HG03378 (cell line): ENCODE data around the gene RIGI.
"Not testable (repeated sequence)": the region's sequence is repeated elsewhere in the genome, so short reads cannot be mapped to it uniquely, and the experiment has no call there.

Experiments used
- ATAC-seq: cut with Tn5 transposase; IDR thresholded peaks from one replicate; pipeline ENCODE4 v1.9.1; 2021; ENCODE audit warnings: mild to moderate bottlenecking, moderate library complexity; ENCODE audit not compliant: unreplicated experiment

Gene RIGI

GRCh38 chr9:32533336-32533735, 7.3 kb upstream of the RIGI start:
- no peak for ATAC-seq

DNA sequence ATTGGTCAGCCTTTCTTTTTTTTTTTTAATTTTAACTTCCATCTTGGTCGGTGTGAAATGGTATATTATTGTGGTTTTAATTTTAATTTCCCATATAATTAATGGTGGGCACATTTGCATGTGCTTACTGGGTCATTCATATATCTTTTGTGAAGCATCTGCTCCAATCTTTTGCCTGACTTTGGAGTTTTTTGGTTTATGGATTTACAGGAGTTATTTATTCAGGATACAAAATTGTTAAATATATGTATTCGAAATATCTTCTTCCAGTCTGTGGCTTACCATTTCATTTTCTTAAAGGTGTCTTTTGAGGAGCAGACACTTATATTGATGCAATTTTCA, 682 bp upstream of the RIGI start:
- no peak for ATAC-seq

DNA sequence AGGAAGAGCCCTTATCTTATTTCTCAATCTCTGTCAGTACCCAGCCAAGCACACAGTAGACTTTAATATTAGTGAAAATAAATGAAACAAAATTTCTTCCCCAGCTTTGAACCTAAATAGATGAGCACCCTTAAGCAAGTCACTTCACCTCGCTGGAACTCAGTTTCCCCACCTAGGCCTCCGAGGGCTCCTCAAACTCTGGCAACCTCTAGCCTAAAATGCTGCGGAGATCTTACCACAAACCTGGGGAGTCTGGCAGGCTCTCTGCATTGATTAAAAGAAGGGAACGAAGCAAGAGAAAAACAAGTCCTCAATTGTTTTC, 326 bp downstream of the RIGI start:
- peak; percentile 10 for ATAC-seq

- no peak for ATAC-seq
Observed at GRCh38 chr9:32524892-32525708, 896 bp downstream of the RIGI start.

DNA sequence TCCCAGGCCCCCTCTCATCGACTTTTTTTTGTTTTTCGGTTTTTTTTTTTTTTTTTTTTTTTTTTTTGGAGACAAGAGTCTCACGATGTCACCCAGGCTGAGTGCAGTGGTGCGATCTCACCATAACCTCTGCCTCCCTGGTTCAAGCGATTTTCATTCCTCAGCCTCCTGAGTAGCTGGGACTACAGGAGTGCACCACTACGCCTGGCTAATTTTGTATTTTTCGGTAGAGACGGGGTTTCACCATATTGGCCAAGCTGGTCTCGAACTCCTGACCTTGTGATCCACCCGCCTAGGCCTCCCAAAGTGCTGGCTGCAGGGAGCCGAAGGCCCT, 1.5 kb downstream of the RIGI start:
- not testable (repeated sequence) for ATAC-seq

DNA sequence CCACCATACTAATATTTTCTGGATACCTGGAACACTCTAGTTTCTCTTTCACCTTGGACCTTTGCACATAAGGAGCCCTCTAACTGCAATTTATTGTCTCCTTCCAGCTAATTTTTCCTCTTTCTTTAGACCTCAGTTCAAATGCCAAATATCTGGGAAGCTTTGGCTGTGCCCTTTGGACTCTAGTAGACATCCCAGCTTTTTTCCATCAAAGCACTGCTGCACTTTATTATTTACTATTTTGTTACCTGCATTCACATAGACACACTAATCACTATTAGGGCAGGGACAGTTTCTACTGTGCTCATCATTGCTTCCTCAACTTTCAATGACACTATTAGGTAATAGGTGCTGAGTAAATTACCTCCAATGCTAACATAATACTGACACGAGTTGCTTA, 2.1 kb downstream of the RIGI start:
- ATAC-seq, result no peak

DNA sequence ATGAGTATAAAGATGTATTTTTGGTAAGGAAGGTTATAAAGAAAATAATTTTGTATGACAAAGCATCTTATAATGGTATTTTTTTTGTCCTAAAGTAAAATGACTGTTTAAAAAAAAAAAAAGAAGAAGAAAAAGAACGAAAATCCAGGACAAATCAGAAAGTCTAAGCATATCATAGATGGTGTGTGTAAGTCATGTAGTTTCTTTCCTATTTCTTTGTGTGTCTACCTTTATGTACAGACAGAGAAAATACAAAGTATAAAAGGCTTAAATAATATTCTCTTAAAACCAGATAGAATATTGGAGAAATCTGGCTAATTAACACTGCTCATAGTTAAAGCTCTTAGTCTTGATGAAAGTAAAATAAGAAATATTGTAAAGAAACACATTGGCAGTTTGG, 7.7 kb downstream of the RIGI start:
- no peak for ATAC-seq

GRCh38 chr9:32516241-32516640, 9.8 kb downstream of the RIGI start:
- ATAC-seq, result no peak

DNA sequence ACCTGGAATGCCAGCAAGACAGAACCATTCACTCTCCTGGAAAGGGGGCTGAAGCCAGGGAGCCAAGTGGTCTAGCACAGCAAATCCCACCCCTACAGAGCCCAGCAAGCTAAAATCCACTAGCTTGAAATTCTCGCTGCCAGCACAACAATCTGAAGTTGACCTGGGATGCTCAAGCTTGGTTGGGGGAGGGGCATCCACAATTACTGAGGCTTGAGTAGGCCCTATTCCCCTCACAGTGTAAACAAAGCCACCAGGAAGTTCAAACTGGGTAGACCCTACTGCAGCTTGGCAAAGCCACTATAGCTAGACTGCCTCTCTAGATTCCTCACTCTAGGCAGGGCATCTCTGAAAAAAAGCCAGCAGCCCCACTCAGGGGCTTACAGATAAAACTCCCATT, 17.3 kb downstream of the RIGI start:
- no peak for ATAC-seq

- no peak for ATAC-seq
Observed at GRCh38 chr9:32503008-32503407, 23.0 kb downstream of the RIGI start.

GRCh38 chr9:32502464-32502863, 23.5 kb downstream of the RIGI start:
- no peak for ATAC-seq

DNA sequence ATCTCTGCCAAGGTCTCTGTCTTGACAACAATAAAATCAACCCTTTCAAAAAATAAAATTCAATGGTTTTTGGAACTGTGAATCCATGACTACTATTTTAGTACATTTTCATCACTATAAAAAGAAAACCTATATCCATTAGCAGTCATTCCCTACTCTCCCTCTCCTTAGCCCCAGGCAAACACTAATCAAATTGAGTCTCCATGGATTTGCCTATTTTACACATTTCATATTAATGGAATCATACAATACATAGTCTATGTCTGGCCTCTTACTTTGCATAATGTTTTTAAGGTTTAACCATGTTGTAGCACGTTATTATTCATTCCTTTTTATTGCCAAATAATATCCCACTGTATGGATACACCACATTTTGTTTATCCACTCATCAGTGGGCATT, 24.1 kb downstream of the RIGI start:
- ATAC-seq, result no peak

- no peak for ATAC-seq
Observed at GRCh38 chr9:32500768-32501167, 25.2 kb downstream of the RIGI start.

DNA sequence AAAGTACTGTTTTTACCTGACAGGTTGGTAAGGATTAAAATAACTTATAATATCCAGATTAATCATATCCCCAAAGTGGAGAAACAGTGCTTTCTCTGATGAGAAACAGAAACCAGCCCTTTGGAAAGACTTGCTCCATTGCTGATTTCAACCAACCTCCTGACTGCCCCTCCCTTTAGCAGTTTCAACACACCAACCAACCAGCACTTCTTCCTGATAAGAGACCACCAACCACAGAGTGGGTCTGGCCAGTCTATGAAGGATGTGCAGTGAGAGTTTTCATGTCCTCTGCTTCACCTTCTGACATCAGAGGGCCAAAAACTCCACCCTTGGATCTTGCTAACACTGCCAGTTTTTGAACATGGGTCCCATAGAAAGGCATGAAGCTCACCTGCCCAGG, 28.1 kb downstream of the RIGI start:
- ATAC-seq, result no peak

DNA sequence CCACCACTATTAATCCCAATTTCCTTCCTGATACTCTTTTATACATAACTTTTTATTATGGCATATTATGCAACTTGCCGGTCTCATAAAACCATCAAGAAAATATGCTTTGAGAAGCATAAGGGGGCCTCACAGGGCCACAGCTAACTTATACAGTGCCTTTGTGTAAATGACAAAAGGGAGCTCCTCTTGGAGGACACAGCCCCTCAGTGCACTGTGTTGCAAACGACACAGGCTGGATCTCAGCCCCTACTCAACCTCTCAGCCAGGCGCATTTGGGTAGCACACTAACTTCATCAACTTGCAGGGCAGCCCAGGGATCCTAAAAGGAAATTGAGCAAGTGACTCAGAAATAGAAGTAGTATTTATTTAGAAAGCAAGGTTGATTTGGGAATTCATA, 35.4 kb downstream of the RIGI start:
- no peak for ATAC-seq

DNA sequence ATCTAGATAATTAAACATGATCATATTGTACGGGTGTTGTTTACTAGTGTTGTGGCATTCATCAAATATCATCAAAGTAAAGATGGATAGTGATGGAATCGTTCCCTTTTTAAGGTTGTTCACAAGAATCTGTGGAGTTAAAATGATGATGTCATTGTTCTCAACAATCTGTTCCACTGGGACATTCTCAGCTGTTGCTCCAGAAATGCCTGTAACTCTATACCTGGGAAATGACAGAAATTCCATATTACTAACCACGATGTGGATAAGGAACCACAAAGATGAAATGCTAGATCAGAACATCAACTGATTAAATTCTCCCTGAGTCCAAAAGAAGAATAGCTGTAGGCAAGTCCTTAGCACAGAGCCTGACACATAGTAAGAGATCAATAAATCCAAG, 38.0 kb downstream of the RIGI start:
- no peak for ATAC-seq

- ATAC-seq, result no peak
Observed at GRCh38 chr9:32486839-32487562, 39.0 kb downstream of the RIGI start.

DNA sequence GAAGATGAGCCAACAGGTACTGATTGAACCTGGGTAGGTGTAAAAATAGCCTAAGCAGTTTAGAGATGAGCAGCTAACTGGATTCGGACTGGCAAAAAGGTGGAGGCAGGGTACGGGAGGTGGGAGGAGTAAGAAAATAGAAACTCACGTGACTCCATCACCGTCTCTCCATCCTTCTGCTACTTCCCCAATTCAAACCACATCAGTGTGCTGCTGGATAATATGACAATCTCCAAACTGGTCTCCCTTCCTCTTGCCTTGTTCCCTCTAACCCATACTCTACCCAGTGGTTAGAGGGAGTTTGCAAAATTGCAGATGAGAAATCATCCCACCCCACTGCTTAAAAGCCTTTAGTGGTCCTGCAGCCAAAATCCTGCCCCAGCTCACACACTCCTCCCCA, 42.7 kb downstream of the RIGI start:
- no peak for ATAC-seq
